Measurements from ENCODE around the gene FECH. TPM values are rescaled to one million over a fixed set of nuclear protein-coding genes. Genes with fewer than 3 reads are reported as not detected.

FECH gene
- total and polyA plus RNA-seq, 3 donors from 2014 or later, result 19.6 to 37.0 (median 27.4) TPM

DNA sequence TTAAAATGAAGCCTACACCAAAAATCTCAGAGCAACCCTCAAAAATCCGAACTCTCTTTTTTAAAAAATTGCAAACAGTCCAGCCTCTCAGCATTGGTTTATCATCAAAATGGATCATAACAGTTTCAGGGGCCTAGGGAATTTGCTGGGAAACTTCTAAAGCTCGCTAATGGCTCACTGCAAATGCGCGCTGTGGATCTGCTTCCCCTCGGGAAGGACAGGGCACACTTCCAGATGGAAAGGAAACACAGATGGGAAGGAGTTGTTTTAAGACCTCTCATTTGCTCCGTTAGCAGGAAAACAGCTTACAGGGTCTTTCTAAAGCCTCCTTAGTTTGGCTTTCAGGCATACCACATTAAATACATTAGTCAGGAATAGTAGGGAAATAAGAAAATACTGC, 27.2 kb downstream of the FECH start:
- 50 to 56% methylated on average over 6 of the region's 6 CpGs for WGBS, 2 donors
- no peak for DNase-seq
- Histone ChIP-seq H3K36me3 (ENCODE audit: low read depth, missing control alignments) (no peaks in the 10 kb centered on the region), H3K4me3 (no peak overlapping the region), H3K4me1 (no peaks in the 10 kb centered on the region), H3K9me3 (no peaks in the 10 kb centered on the region), H3K27me3 (no peaks in the 10 kb centered on the region), H3K27ac (no peak overlapping the region)
- intact Hi-C loops (cut with DNase I; ENCODE audit: low total_unique reads), result no loop called here
- no peak for TF ChIP-seq POLR2A (IDR thresholded peaks at IDR 0.05)
- TF ChIP-seq, protein P1, sequence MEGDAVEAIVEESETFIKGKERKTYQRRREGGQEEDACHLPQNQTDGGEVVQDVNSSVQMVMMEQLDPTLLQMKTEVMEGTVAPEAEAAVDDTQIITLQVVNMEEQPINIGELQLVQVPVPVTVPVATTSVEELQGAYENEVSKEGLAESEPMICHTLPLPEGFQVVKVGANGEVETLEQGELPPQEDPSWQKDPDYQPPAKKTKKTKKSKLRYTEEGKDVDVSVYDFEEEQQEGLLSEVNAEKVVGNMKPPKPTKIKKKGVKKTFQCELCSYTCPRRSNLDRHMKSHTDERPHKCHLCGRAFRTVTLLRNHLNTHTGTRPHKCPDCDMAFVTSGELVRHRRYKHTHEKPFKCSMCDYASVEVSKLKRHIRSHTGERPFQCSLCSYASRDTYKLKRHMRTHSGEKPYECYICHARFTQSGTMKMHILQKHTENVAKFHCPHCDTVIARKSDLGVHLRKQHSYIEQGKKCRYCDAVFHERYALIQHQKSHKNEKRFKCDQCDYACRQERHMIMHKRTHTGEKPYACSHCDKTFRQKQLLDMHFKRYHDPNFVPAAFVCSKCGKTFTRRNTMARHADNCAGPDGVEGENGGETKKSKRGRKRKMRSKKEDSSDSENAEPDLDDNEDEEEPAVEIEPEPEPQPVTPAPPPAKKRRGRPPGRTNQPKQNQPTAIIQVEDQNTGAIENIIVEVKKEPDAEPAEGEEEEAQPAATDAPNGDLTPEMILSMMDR (IDR thresholded peaks at IDR 0.05), result no peak

DNA sequence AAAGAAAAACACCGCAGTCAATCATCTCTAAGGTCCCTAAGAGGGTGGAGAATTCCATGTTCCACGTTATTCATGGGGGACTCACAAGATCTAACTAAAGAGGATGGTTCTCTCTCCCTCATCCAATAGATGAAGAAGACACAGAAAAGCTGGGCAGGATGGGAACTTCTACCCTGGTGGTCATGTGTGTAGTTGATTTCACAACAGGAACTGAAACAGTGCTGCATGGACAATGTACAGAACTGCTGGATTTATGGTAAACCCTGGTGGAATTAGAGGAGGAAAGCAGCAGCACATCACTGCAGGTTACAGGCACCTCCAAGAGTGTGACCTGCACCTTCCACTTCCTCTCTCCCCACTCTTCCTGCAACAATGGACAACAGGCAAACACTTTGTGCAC, 31.4 kb downstream of the FECH start:
- DNase-seq, result no peak
- Histone ChIP-seq H3K4me1 (no peaks in the 10 kb centered on the region), H3K27ac (no peak overlapping the region), H3K4me3 (no peak overlapping the region), H3K36me3 (ENCODE audit: low read depth, missing control alignments) (no peaks in the 10 kb centered on the region), H3K27me3 (no peaks in the 10 kb centered on the region), H3K9me3 (no peaks in the 10 kb centered on the region)
- intact Hi-C loops (cut with DNase I; ENCODE audit: low total_unique reads), result no loop called here
- TF ChIP-seq, protein P1 (IDR thresholded peaks at IDR 0.05), result no peak
- no peak for TF ChIP-seq POLR2A (IDR thresholded peaks at IDR 0.05)
- 85 to 86% methylated on average over 2 of the region's 2 CpGs for WGBS, 2 donors

DNA sequence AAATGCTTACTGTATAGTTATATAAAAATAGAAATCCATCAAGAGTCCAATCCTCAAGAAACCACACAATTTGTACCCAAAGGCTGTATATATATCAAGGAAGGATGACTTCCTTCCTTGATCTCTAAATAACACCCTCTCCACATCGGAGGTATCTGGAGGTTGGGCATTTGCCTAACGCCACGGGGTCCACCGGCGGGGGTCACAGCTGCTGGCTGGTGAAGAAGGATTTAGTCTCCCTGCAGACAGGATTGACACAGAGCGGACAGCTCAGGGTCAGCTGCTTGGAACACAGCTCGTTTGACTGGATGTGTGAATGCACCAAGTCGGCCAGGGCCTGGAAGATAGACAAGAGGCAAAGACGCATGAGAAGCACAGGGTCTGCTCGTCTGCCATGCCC, 36.0 kb downstream of the FECH start:
- no peak for DNase-seq
- Histone ChIP-seq H3K27ac (no peak overlapping the region), H3K4me3 (no peak overlapping the region), H3K27me3 (no peaks in the 10 kb centered on the region), H3K4me1 (no peaks in the 10 kb centered on the region), H3K36me3 (ENCODE audit: low read depth, missing control alignments) (no peaks in the 10 kb centered on the region), H3K9me3 (no peaks in the 10 kb centered on the region)
- TF ChIP-seq, protein P1 (IDR thresholded peaks at IDR 0.05), result no peak
- TF ChIP-seq POLR2A (IDR thresholded peaks at IDR 0.05), result no peak
- 82 to 90% methylated on average over 10 of the region's 10 CpGs for WGBS, 2 donors
- intact Hi-C loops (cut with DNase I; ENCODE audit: low total_unique reads), result no loop called here

DNA sequence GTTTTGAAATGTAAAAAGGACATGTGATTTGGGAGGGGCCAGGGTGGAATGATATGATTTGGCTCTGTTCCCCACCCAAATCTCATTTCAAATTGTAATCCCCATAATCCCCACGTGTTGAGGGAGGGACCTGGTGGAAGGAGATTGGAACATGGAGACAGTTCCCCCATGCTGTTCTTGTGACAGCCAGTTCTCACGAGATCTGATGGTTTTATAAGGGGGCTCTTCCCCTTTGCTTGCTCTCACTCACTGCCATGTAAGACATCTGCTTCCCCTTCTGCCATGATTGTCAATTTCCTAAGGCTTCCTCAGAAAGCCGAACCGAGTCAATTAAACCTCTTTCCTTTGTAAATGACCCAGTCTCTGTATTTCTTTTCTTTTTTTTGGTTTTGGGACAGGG, 39.2 kb downstream of the FECH start:
- Histone ChIP-seq H3K27ac (no peak overlapping the region), H3K9me3 (no peaks in the 10 kb centered on the region), H3K27me3 (no peaks in the 10 kb centered on the region), H3K4me1 (no peaks in the 10 kb centered on the region), H3K36me3 (ENCODE audit: low read depth, missing control alignments) (no peaks in the 10 kb centered on the region), H3K4me3 (no peak overlapping the region)
- DNase-seq, result no peak
- TF ChIP-seq, protein P1 (IDR thresholded peaks at IDR 0.05), result no peak
- no peak for TF ChIP-seq POLR2A (IDR thresholded peaks at IDR 0.05)
- intact Hi-C loops (cut with DNase I; ENCODE audit: low total_unique reads), result no loop called here
- WGBS, 2 donors, result 71 to 77% methylated on average over 4 of the region's 4 CpGs

DNA sequence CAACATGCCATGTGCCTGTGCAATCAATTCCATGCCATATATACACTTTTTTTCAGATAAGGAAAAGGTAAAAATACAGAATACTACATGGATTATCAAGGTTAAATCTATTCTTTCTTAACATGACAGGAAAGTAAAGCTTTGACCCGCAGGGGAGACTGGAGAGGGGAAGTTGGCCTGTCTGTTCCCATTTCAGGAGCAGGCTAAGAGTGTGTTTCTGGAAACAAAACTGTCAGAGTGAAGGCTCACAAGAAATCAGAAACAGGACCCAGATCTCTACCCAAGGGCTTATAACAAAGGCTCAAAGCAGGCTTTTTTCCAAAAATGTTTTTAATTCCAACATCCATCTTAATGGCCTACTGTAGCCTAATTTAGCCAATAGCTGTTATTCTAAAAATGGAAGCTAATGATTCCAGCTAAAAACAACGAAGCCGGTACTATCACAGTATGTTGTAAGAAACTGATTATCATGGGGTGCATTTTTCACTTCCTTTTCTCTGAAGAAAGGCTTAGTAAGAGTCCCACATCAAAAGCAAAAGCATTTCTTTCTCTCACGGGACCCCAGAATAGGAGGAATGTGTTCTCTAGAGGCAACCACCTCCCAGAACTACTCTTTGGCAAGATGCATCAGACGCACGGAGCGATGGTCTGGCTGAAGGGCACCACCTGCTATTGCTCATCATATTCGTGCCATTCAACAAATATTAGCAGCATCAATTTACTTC, 41.4 kb downstream of the FECH start:
- 75 to 80% methylated on average over 8 of the region's 8 CpGs for WGBS, 2 donors
- Histone ChIP-seq H3K36me3 (ENCODE audit: low read depth, missing control alignments) (no peaks in the 10 kb centered on the region), H3K27me3 (no peaks in the 10 kb centered on the region), H3K4me1 (no peaks in the 10 kb centered on the region), H3K4me3 (no peak overlapping the region), H3K27ac (no peak overlapping the region), H3K9me3 (no peaks in the 10 kb centered on the region)
- no peak for TF ChIP-seq POLR2A (IDR thresholded peaks at IDR 0.05)
- TF ChIP-seq, protein P1 (IDR thresholded peaks at IDR 0.05), result no peak
- DNase-seq, result no peak
- intact Hi-C loops (cut with DNase I; ENCODE audit: low total_unique reads), result no loop called here

All from testis (tissue), 3 donors.